PFSK-1 (cell line): ENCODE data around the gene LCORL.

Experiments used
- FOXP2 ChIP-seq: optimal IDR thresholded peaks from 2 replicates; pipeline ENCODE3; 2011; ENCODE audit warnings: borderline replicate concordance, control low read depth, inconsistent platforms; ENCODE audit not compliant: insufficient read depth; ENCODE audit errors: extremely low read length, extremely low read depth
- POLR2AphosphoS5 ChIP-seq: IDR thresholded peaks from 2 replicates; pipeline ENCODE4 v1.6.1; 2012; ENCODE audit warnings: low read depth, mild to moderate bottlenecking, control low read depth, low read length, moderate library complexity
- REST ChIP-seq, 2 experiments: IDR thresholded peaks; 2 replicates each; pipeline versions ENCODE4 v1.6.1 to v1.8.0; 2011 to 2012; ENCODE audit warnings: low read depth in 2 of 2, low read length in 2 of 2, control low read depth in 1 of 2, inconsistent platforms in 1 of 2, mild to moderate bottlenecking in 1 of 2, moderate library complexity in 1 of 2; ENCODE audit not compliant: insufficient read depth in 1 of 2
- SIN3A ChIP-seq: IDR thresholded peaks from 2 replicates; pipeline ENCODE4 v1.6.1; 2012; ENCODE audit warnings: mild to moderate bottlenecking, low read length, moderate library complexity, borderline replicate concordance; ENCODE audit not compliant: insufficient read depth
- TAF1 ChIP-seq: IDR thresholded peaks from 2 replicates; pipeline ENCODE4 v1.6.1; 2012; ENCODE audit warnings: low read length, control low read depth, borderline replicate concordance; ENCODE audit not compliant: insufficient read depth

- TF ChIP-seq POLR2AphosphoS5 (no peak), SIN3A (no peak), TAF1 (no peak), REST (IDR thresholded peaks at IDR 0.05; ENCODE audit: insufficient read depth in 1 of 2, low read depth in 2 of 2, low read length in 2 of 2) (no peak), FOXP2 (no peak)
Observed at GRCh38 chr4:17966312-17966711, 55.2 kb downstream of the LCORL start.
